K562 (cell line): ENCODE data around the gene CALHM3. TPM values are rescaled to one million over a fixed set of nuclear protein-coding genes. Genes with fewer than 3 reads are reported as not detected.

Experiments
- ATAC-seq: fragments of 200-7000 bp; cut with Tn5 transposase; 3 replicates; pipeline ENCODE4 v1.9.1; 2020; ENCODE audit warnings: moderate library complexity
- BruUV-seq: library from RNA; stranded (reverse); fragments of 400-500 nt; replicated peaks from 2 replicates; lab custom pipeline; 2021; lab: Mats Ljungman, UMichigan
- CTCF ChIA-PET: fragments of 300-600 bp; formaldehyde crosslinking; extraction: SDS; loops from one replicate; lab custom pipeline; 2021; ENCODE audit warnings: low intra/inter-chr PET ratio; lab: Yijun Ruan, JAX
- POLR2A ChIA-PET: fragments of 300-600, 350-650 bp; sonication (Branson Sonifier 250); formaldehyde crosslinking; extraction: SDS; loops from one replicate; lab custom pipeline; 2021; ENCODE audit warnings: antibody characterized with exemption, inconsistent platforms; lab: Yijun Ruan, JAX
- DNase-seq, 4 experiments: peaks; one replicate each; pipeline versions ENCODE4 v3.0.0 to v3.0.0-alpha.2; 2011 to 2018; ENCODE audit warnings: low spot score in 3 of 4, mixed read lengths in 3 of 4; ENCODE audit errors: extremely low read depth in 1 of 4
- FAIRE-seq: peaks from 2 replicates; lab custom pipeline; 2011; peaks lifted over from hg19 to GRCh38; lab: Jason Lieb, UNC
- H2AFZ ChIP-seq: 2 replicates; pipeline ENCODE4 v1.6.0; 2011; ENCODE audit warnings: low read depth, low read length, control low read depth, inconsistent platforms
- H3K27ac ChIP-seq: fragments of 200-600 bp; 3 replicates; pipeline ENCODE4 v1.8.0; 2011; ENCODE audit warnings: low read depth, mild to moderate bottlenecking, control low read depth, inconsistent platforms, low read length, moderate library complexity, mixed read lengths; ENCODE audit errors: extremely low read depth
- H3K27me3 ChIP-seq, 2 experiments: fragments of 300-600 bp in 1 of 2; 2 replicates in 1 of 2; 3 replicates in 1 of 2; pipeline versions ENCODE4 v1.6.0 to v1.8.0; 2011; ENCODE audit warnings: inconsistent platforms in 2 of 2, low read length in 2 of 2, mild to moderate bottlenecking in 1 of 2, mixed read lengths in 1 of 2, moderate library complexity in 1 of 2; ENCODE audit not compliant: control insufficient read depth in 2 of 2, insufficient read depth in 2 of 2
- H3K36me3 ChIP-seq: fragments of 300-600 bp; 3 replicates; pipeline ENCODE4 v1.8.0; 2011; ENCODE audit warnings: mild to moderate bottlenecking, low read length, inconsistent platforms; ENCODE audit not compliant: control insufficient read depth, insufficient read depth
- H3K4me1 ChIP-seq, 2 experiments: fragments of 200-600 bp in 1 of 2; replicated peaks in 1 of 2; 2 replicates in 1 of 2; 3 replicates in 1 of 2; pipeline versions ENCODE4 v1.5.1 to v1.8.0; 2011; ENCODE audit warnings: inconsistent platforms in 2 of 2, low read length in 2 of 2, mild to moderate bottlenecking in 1 of 2, mixed read lengths in 1 of 2, moderate library complexity in 1 of 2; ENCODE audit not compliant: control insufficient read depth in 2 of 2, insufficient read depth in 2 of 2
- H3K4me2 ChIP-seq: 2 replicates; pipeline ENCODE4 v1.6.1; 2011; ENCODE audit warnings: low read length, control low read depth, inconsistent platforms, mixed read lengths; ENCODE audit not compliant: insufficient read depth
- H3K4me3 ChIP-seq: fragments of 200-600 bp; sonication (generic), shearing (Covaris generic); 2 replicates; pipeline ENCODE4 v1.5.1; 2016; ENCODE audit warnings: control low read depth, inconsistent platforms
- H3K79me2 ChIP-seq: fragments of 200-600 bp; 3 replicates; pipeline ENCODE4 v1.8.0; 2011; ENCODE audit warnings: low read length, inconsistent platforms; ENCODE audit not compliant: control insufficient read depth, insufficient read depth
- H3K9ac ChIP-seq, 2 experiments: 2 replicates each; pipeline versions ENCODE4 v1.6.0 to v1.6.1; 2011; ENCODE audit warnings: low read depth in 2 of 2, low read length in 2 of 2, control low read depth in 1 of 2, inconsistent platforms in 1 of 2, mild to moderate bottlenecking in 1 of 2, mixed read lengths in 1 of 2; ENCODE audit not compliant: insufficient read depth in 1 of 2
- H3K9me1 ChIP-seq: one replicate; pipeline ENCODE4 v1.6.0; 2011; ENCODE audit warnings: inconsistent platforms, mild to moderate bottlenecking, low read length, moderate library complexity; ENCODE audit not compliant: control insufficient read depth, insufficient read depth
- H3K9me3 ChIP-seq: replicated peaks from 2 replicates; pipeline ENCODE4 v1.5.1; 2011; ENCODE audit warnings: low read depth, low read length, inconsistent platforms; ENCODE audit not compliant: control insufficient read depth, insufficient read depth
- H4K20me1 ChIP-seq: replicated peaks from 2 replicates; pipeline ENCODE4 v1.6.1; 2011; ENCODE audit warnings: low read length, inconsistent platforms, mixed read lengths; ENCODE audit not compliant: control insufficient read depth, insufficient read depth
- CHAMP1 ChIP-seq: fragments of 450-650 bp; IDR thresholded peaks from 2 replicates; pipeline ENCODE4 v1.6.1; 2016; ENCODE audit warnings: mild to moderate bottlenecking
- GMEB1 ChIP-seq: fragments of 250-450 bp; sonication (Bioruptor Pico); IDR thresholded peaks from 2 replicates; pipeline ENCODE4 v1.4.0; 2020; ENCODE audit warnings: mild to moderate bottlenecking
- HBP1 ChIP-seq: fragments of 450-650 bp; formaldehyde crosslinking; IDR thresholded peaks from 2 replicates; pipeline ENCODE4 v1.4.0; 2022; ENCODE audit warnings: missing genetic modification characterization
- IRF9 ChIP-seq: fragments of 450-650 bp; IDR thresholded peaks from 2 replicates; pipeline ENCODE4 v1.6.1; 2016; ENCODE audit warnings: missing biosample characterization, missing genetic modification characterization
- KLF1 ChIP-seq: fragments of 450-650 bp; IDR thresholded peaks from 2 replicates; pipeline ENCODE4 v1.6.1; 2016; ENCODE audit warnings: missing genetic modification characterization, missing compliant biosample characterization
- RBFOX2 ChIP-seq: fragments of 200-400 bp; formaldehyde crosslinking; IDR thresholded peaks from 2 replicates; pipeline ENCODE4 v1.6.1; 2017; ENCODE audit warnings: low read depth, mild to moderate bottlenecking, low read length, moderate library complexity
- SREBF2 ChIP-seq: sonication (generic); formaldehyde crosslinking; IDR thresholded peaks from 2 replicates; pipeline ENCODE4 v1.4.0; 2020; ENCODE audit warnings: mild to moderate bottlenecking, missing genetic modification reagents
- ZBED1 ChIP-seq: IDR thresholded peaks from 2 replicates; pipeline ENCODE4 v1.6.1; 2014
- ZNF431 ChIP-seq: sonication (generic); formaldehyde crosslinking; IDR thresholded peaks from 2 replicates; pipeline ENCODE4 v1.8.0; 2022; ENCODE audit warnings: mild to moderate bottlenecking, missing genetic modification reagents
- WGBS: fragments of 100-300 bp; shearing (Covaris generic); methylation state at CpG from one replicate; pipeline ENCODE4 v1.1.6; 2016; ENCODE audit warnings: low coverage, mixed read lengths; ENCODE audit not compliant: insufficient coverage; ENCODE audit errors: missing lambda C conversion rate; 5-methylcytosine and 5-hydroxymethylcytosine counted together
- in situ Hi-C: fragments of 300-500 bp; cut with MboI; formaldehyde crosslinking; loops from 4 replicates; pipeline ENCODE4 v1.15.0; 2018; ENCODE audit warnings: inconsistent platforms, mixed read lengths
- intact Hi-C: fragments of 100-400 bp; cut with micrococcal nuclease; formaldehyde crosslinking; loops from 2 replicates; pipeline ENCODE4 v1.14.2; 2022
- polyA plus RNA-seq, 8 experiments: library from polyadenylated mRNA; depleted of rRNA in 4 of 8; stranded (reverse) in 5 of 8; unstranded in 3 of 8; fragments of >200 nt; fragmentation: Nextera tagmentation in 2 of 8; fragmentation: Illumina TruSeq in 1 of 8; extraction: Ambion mirVana in 2 of 8; extraction: Trizol in 1 of 8; gene quantifications; 2 replicates each; pipeline versions ENCODE4 v1.2.1 to v1.2.3, GENCODE V29; 2011 to 2014; ENCODE audit warnings: inconsistent platforms in 1 of 8, missing spikeins in 1 of 8
- total RNA-seq, 7 experiments: library from RNA; depleted of rRNA in 6 of 7; stranded (reverse); fragments of >200 nt in 6 of 7; fragmentation: Illumina TruSeq in 2 of 7; extraction: Trizol in 2 of 7; gene quantifications; 2 replicates each; pipeline versions ENCODE4 v1.2.1 to v1.2.3, GENCODE V29; 2011 to 2021; ENCODE audit warnings: low replicate concordance in 1 of 7
- TF ChIP-seq, protein P1 (sequence below): fragments of 250-450 bp; sonication (Bioruptor Pico); IDR thresholded peaks from 2 replicates; pipeline ENCODE4 v1.5.0; 2021; ENCODE audit warnings: mild to moderate bottlenecking, moderate library complexity

CALHM3 gene
- total and polyA plus RNA-seq, 9 of the 15 experiments (the other 6 are each of a cell fraction or from before 2014, with no cell fraction given), result not detected

- no peak for TF ChIP-seq ZBED1
- TF ChIP-seq, all 486 proteins: peak for 0
Measured at GRCh38 chr10:103439776-103440175, 39.3 kb downstream of the CALHM3 start (continued).

DNA sequence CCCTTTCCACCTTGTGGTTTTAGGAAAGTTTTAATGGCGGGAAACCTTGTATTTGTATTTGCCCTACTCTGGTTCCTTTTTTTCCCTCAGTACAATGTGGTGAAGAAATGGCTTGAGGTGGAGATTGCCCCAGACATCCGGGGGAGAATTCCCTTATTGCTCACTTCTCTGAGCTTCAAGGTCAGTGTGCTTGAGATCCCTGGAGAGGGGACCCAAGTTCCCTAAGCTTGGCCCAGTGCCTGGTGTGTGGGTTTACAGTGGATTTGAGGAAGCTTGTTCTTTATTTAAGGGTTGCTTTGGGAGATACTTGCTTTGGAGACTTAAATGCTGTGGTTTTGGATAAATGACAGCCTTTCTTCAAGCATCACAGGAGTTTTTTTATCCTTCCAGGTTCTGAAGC, 45.2 kb downstream of the CALHM3 start:
- ATAC-seq (no peak), FAIRE-seq (no peak), DNase-seq (no peak)
- no peaks in the 10 kb centered on the region for H3K9me3 ChIP-seq
- no peak overlapping the region for H3K9ac ChIP-seq
- no peaks in the 10 kb centered on the region for H3K27me3 ChIP-seq
- H3K9me1 ChIP-seq, result no peaks in the 10 kb centered on the region
- POLR2A ChIA-PET, result interaction anchor here (0.5 to 1.0 kb wide), 2 partner anchors 11 to 273 kb away, joined by 3 to 4 read pairs; no protein-coding TSS in a partner anchor
- no peaks in the 10 kb centered on the region for H3K79me2 ChIP-seq
- H3K27ac ChIP-seq, result no peak overlapping the region
- intact Hi-C loops (no loop called here), in situ Hi-C loops (no loop called here)
- peaks cover 89% of the 10 kb centered on the region; the same call in 2 of the 3 replicates for H3K36me3 ChIP-seq
- no peaks in the 10 kb centered on the region for H4K20me1 ChIP-seq
- CTCF ChIA-PET, result no interaction called here
- H3K4me1 ChIP-seq, result no peaks in the 10 kb centered on the region
- H2AFZ ChIP-seq, result no peak overlapping the region
- 100% methylated on average over 1 of the region's 2 CpGs for WGBS
- H3K4me3 ChIP-seq, result no peak overlapping the region
- H3K4me2 ChIP-seq, result no peak overlapping the region
- no TSS peak for BruUV-seq
- TF ChIP-seq HBP1 (CRISPR knock-in tag) (no peak), KLF1 (tag) (no peak), SREBF2 (CRISPR knock-in tag) (no peak), ZNF431 (CRISPR knock-in tag) (no peak), CHAMP1 (no peak), IRF9 (tag) (no peak), RBFOX2 (no peak), GMEB1 (no peak)
- TF ChIP-seq, protein P1, sequence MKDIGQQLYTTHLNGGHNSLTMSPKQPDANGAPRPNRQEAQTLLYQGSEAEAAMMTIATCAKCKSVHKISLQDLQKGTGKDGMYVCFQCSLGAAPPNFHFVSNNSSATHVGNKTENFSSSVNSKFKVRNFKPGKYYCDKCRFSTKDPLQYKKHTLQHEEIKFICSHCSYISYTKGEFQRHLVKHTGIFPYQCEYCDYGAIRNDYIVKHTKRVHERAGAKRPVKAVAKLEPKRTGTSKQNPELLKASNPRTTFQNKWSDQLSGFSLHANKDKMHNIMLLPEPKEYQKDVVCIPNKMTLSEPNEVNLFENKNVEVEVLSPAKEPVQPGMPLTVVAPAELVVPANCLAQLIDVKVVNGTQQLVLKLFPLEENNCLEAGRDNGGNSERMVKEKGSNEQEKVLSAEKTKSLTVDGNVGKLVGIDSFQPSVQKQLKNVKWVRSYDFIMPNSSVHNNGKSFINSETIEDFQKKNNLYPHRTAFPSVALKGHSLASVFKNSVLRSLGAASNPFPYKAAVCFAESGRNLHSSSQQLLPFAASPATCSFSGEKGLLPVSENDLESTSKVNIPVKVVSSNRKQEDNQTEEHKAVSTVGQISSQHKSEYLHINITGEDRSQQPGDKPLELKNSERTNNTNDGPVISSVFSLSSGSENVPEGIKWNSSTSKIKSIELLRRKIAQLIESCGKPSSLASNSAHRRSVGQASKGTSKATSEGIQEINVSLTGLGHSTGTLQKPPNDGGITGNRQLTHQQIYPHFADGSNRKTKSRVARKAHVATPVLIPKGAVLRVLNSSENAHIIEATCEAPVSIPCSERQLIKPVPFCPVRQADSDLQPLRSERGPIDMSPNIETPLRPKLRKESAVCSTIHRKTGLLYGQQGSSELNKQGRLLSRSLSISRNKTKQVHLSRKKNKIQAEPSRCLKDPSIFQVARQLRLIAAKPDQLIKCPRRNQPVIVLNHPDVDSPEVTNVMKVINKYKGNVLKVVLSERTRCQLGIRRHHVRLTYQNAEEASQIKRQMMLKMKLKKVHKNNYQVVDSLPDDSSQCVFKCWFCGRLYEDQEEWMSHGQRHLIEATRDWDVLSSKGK (CRISPR knock-in tag), result no peak
